GM23248 (cell line): ENCODE results near the gene ARHGAP4.

Experiments used
- EZH2 ChIP-seq: fragments of 200-600 bp; sonication (generic); IDR thresholded peaks from 2 replicates; pipeline ENCODE4 v1.6.1; 2018; ENCODE audit warnings: antibody characterized with exemption, mild to moderate bottlenecking; ENCODE audit not compliant: insufficient read depth, poor library complexity, severe bottlenecking
- EZH2phosphoT487 ChIP-seq: fragments of 200-600 bp; sonication (generic); IDR thresholded peaks from 2 replicates; pipeline ENCODE4 v1.6.1; 2018; ENCODE audit warnings: antibody characterized with exemption, moderate library complexity, mild to moderate bottlenecking, low read depth; ENCODE audit not compliant: insufficient read depth

DNA sequence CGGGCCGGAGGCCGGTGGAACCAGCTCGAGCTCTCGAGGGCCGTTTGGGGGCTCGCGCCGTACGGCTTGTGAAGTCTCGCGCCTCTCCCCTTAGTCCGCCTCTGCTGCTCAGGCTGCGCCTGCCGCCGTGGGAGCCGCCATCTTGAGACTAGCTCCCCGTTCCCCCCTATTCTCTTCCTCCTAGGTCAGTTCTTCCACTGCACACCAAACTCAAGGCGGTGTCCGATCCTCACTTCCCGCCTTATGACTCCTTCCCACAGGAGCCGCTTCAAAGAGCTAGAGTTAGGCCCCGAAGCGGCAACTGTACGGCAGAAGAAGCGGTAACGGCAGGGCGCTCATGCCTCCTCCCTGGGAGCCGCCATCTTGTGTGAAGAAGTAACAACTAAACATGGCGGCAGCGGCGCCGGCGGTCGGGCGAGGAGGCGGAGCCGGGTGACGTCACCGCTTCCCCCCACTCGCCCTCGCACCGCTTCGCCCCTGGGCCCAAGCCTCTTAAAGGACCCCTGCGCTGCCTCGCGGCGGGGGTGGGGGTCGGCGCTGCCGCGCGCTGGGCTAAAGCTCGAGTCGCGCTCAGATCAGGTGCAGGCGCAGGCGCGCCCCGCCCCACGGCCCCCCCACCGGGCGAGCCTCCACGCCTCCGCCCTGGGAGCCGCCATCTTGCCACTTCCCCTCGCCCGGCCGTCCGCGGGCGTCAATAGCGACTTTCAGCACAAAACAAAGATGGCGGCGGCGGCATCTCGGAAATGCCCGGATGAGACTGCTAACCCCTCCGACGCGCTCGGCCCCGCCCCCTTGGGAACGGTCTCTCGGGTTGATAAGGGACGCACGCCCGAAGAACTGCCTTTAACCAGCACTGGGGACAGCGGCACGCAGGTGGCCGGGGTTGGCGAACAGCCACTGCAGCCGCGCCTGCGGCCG is 45.6 kb upstream of the ARHGAP4 start, which contains the start of gene HCFC1:
- TF ChIP-seq EZH2 (no peak), EZH2phosphoT487 (no peak)
